GM19438 (cell line): Measurements from ENCODE around the gene CD300LB.
"Not testable (repeated sequence)": the region's sequence is repeated elsewhere in the genome, so short reads cannot be mapped to it uniquely, and the experiment has no call there.

Experiments
- ATAC-seq: cut with Tn5 transposase; IDR thresholded peaks from one replicate; pipeline ENCODE4 v1.9.1; 2021; ENCODE audit warnings: low read depth; ENCODE audit not compliant: unreplicated experiment

Gene CD300LB

DNA sequence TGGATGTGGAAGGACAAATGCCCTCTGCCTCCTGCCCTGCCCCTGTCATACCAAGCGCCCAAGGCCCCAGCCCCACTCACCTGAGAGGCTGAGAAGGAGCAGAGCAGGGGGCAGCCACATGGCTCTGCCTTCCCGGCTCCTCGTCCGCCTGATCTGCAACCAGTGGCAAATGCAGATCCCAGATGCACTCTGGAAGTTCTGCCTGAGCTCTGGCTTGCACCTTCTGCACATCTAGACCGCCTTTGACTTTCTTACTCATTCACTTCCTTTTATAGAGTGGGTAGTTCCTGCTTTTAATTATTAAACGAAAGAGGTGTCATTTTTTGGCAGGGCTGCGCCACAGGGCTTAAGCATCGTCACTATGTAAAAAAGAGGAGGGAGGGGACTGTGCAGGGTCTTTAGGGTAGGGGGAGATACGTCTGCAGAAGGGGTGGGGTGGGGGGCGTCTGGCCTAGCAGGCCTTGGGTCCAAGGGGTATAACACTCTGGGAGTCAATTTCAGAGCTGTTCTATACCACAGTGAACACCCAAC lies at the start of gene CD300LB:
CD300LB (minus strand) TSS at position 245 of the 531 bp plus-strand sequence; CDS start at position 120, 125 bp downstream.
- ATAC-seq, result no peak

- no peak for ATAC-seq
Measured at GRCh38 chr17:74579900-74580299, 48.6 kb upstream of the CD300LB start.

GRCh38 chr17:74578979-74579378 lies 47.7 kb upstream of the CD300LB start:
- ATAC-seq, result no peak

DNA sequence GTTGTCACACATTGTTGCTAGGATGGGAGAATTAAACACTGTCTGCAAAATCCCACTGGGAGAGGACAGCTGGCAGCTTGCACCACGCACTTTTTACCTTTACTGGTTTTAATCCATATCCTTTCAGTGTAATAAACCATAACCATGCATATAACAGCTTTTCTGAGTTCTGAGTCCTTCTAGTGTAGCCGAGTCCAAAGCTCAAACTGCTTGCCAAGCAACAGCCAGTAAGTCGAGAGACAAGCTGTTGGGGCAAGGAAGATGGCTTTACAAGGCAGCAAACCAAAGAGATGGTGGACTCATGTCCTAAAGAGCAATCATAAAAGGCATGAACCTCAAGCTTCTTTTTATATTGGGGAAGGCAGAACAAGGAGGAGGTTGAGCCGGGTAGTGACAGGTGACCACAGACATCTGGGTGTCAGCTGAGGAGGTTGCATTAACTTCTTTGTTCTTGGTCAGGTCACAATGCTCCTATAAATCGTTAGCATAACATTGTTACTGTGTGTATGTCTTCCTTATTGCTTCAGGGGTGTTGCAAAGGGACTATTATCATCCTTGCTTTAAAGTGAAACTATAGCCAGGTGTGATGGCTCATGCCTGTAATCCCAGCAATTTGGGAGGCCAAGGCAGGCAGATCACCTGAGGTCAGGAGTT lies 43.3 kb upstream of the CD300LB start:
- no peak for ATAC-seq

DNA sequence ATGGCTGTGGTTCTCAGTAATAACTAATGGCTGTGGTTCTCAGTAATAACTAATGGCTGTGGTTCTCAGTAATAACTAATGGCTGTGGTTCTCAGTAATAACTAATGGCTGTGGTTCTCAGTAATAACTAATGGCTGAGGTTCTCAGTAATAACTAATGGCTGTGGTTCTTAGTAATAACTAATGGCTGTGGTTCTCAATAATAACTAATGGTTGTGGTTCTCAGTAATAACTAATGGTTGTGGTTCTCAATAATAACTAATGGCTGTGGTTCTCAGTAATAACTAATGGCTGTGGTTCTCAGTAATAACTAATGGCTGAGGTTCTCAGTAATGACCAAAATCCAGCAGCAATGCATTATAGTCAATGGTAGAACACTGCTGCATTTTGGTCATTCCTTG lies 42.4 kb upstream of the CD300LB start:
- not testable (repeated sequence) for ATAC-seq

GRCh38 chr17:74573169-74573568 lies 41.9 kb upstream of the CD300LB start:
- ATAC-seq, result no peak

GRCh38 chr17:74571621-74572270 lies 40.5 kb upstream of the CD300LB start:
- ATAC-seq, result no peak

DNA sequence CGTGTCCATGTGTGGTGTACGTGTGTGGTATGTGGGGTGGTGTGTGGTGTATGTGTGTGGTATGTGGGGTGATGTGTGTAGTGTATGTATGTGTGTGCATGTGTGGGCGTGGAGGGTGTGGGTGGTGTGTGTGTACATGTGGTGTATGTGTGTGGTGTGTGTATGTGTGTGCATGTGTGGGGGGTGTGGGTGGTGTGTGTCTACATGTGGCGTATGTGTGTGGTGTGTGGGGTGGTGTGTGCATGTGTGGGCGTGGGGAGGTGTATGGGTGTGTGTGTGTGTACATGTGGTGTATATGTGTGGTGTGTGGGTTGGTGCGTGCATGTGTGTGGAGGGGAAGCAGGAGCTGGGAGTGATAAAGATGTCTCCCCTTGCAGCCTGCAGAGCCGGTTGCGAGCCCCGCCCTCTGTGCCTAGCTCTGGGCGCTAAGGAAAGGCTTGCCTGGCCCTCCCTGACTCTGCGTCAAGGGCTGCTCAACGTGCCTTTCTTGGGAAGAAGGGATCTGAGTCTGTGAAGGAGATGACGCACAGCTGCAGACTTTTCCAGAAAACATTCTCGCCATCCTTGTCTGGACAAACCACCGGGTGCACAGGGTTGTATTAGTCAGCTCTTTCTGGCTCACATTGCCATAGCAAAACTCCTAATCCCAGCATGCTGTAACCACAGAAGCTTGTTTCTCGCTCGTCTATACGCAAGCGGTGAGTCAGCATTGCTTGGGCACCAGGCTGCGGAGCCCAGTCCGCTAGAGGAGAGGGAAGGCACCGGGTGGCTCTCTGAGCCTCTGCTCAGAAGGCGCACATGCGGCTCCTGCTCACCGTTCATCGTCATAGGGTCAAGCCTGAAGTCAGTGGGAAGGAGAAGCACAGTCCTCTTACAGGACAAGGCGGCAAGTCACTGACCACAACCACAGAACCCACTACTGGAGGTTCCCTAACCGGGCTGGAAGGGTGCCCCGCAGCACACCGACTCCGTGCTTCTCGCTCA lies 38.0 kb upstream of the CD300LB start:
- no peak for ATAC-seq

DNA sequence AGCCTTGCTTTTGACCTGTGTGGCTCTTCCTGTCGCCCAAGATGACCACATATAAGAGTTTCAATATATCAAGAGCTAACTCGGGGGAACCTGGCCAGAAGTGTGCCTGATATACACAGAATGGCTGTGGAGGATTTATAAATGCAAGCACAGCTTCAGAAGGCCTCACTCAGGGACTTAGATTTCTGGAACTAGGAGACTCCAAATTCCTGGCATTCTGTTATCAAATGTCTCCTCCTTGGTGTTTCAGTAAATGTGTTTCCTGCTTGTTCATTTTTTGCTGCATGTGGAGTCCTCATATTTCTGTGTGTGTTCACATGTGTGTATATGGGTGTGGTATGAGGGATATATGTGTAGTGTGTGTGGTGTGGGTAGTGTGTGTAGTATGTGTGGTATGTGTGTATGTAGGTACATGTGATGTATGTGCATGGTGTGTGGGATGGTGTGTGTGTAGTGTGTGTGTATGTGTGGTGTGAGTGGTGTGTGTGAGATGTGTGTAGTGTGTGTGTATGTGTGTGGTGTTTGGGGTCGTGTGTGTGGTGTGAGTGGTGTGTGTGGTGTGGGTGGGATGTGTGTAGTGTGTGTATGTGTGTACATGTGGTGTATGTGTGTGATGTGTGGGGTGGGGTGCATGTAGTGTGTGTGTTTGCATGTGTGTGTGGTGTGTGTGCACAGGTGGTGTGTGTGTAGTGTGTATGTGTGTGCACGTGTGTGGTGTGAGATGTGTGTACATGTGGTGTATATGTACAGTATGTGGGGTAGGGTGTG lies 37.0 kb upstream of the CD300LB start:
- ATAC-seq, result no peak

GRCh38 chr17:74567397-74567796 lies 36.1 kb upstream of the CD300LB start, which contains the start of gene CD300H:
TSS of gene CD300H (minus strand) at chr17:74567509.
- ATAC-seq, result no peak

DNA sequence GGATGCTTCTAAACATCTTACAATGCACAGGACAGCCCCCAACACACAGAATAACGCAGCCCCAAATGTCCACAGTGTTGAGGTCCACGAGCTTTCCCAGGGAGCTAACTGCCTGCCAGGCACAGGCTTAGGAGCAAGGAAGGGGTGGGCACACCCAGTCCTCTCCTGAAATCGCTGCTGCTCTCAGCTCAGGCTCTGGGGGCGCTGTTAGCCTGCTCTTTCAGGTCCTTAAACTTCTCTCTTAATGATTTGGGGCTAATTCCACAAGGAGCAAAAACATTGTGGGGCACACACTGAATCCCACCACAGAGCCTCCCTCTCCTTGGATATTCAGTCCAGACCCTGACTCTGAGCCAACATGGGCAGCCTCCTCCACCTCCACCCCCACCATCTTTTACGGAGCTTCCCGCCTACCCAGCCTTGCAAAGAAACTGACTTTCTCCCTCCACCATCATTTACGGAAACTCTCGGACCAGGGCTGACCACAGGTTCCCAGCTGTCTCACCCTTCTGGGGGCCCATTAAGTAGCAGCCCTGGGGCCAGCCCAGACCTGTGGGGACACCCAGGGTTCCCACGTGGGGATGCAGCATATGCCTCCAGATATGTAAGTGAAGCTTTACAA lies 35.0 kb upstream of the CD300LB start:
- ATAC-seq, result no peak

GRCh38 chr17:74565126-74565525 lies 33.9 kb upstream of the CD300LB start:
- no peak for ATAC-seq

DNA sequence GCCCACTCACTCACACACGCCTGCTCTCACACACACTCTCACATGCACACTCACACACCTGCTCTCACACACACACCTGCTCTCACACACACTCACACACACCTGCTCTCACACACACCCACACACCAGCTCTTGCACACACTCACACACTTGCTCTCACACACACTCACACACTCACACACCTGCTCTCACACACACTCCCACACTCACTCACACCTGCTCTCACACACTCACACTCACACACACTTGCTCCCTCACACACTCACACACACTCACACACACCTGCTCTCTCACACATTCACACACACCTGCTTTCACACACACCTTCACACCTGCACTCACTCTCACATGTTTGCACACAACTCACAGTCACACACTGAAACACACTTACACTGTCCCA lies 32.1 kb upstream of the CD300LB start:
- ATAC-seq, result no peak

DNA sequence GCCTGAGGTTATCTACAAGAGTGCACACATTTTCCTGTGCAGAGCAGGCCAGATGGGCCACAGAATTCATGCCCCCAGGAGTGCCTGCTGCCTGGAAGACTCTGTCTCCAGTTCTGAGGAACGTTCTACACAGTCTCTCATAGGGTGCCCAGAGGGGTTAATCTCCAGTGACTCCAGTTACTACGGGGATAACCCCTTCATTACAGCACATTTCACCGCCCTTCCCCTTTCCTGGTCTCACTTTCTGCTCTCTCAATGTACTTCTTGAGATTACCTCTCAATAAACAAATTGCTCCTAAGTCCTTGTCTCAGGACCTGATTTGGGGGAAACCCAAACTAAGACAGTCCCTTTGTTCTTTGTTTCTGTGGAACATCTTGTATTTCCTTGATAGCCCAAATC lies 30.3 kb upstream of the CD300LB start:
- no peak for ATAC-seq

- ATAC-seq, result no peak
Measured at GRCh38 chr17:74558882-74559519, 27.7 kb upstream of the CD300LB start.

DNA sequence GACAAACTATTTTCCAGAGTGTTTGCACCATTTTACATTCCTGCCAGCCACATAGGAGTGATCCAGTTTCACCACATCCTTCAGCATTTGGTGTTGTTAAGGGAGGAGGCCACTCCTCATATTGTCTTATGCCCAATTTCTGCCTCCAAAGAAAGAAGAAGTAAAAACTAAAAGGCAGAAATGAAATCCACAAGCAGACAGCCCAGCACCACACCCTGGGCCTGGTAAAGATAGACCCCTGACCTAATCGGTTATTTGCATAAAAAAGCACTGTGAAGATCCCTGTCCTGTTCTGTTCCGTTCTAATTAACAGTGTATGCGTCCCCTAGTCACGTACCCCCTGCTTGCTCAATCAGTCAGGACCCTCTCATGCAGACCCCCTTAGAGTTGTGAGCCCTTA lies 27.1 kb upstream of the CD300LB start:
- not testable (repeated sequence) for ATAC-seq

DNA sequence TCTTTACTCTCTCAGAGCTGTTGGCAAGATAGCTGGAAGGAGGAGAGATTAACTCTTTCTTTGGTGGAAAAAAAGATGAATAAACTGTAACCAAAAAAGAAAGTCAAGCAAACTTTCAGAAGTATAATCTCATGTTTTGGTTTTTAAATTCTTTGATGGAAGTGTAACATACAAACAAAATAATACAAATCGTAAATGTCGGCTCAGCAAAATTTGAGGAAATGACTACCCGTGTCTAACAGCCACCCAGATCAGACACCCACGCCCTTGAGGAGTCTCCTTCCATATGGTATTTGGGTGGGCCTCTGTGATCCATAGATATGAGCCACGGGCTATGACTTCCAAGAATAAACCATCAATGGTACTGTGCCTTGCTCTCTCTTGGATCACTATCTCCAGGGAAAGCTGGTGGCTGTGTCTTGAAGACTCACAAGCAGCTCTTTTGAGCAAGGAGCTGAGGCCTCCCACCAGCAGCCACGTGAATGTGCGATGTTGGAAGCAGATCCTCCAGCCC lies 24.2 kb upstream of the CD300LB start:
- ATAC-seq, result no peak

GRCh38 chr17:74554909-74555308 lies 23.6 kb upstream of the CD300LB start:
- no peak for ATAC-seq

DNA sequence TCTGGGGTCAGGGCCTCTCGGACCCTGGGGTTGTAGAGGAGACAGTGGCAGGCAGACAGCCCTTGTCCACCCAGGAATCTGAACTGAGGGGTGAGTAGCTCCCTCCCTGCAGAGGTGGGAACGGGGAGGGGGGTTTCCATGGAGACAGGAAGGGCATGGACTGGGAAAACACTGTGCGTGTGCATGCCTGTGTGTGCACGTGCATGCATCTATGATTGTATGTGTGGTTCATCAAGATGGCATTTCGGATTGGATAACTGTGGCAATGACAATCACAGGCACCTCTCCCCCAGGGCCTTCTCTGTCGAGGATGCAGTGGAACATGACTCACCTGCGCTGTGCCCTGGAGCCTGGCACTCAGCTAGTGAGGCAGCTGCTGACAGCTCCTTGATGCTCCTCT lies 20.8 kb upstream of the CD300LB start:
- ATAC-seq, result no peak
